ENCODE data around the gene PKD1L1. TPM values are rescaled to one million over a fixed set of nuclear protein-coding genes. Genes with fewer than 3 reads are reported as not detected.
A peak's percentile ranks its signal among the peaks of the same experiment; 100 is the strongest.

The PKD1L1 gene
- total and polyA plus RNA-seq, 2 donors (not counting 1 experiment from before 2014, with no cell fraction given): 0.59 to 0.70 TPM

- H3K4me1 ChIP-seq (ENCODE audit: control insufficient read depth in 2 of 2, insufficient read depth in 2 of 2, low read length in 2 of 2): peaks cover 16 to 25% of the 10 kb centered on the region in 2 donors
- WGBS (ENCODE audit: insufficient coverage): 97% methylated on average over 11 of the region's 16 CpGs
- no peak for DNase-seq
- no peaks in the 10 kb centered on the region for H3K79me2 ChIP-seq (ENCODE audit: control insufficient read depth, insufficient read depth, low read length)
- Mint-ChIP-seq H3K4me1 (peaks cover 37% of the 10 kb centered on the region), H3K4me3 (no peak overlapping the region), H3K27me3 (no peaks in the 10 kb centered on the region), H3K9me3 (ENCODE audit: insufficient read depth) (no peaks in the 10 kb centered on the region), H3K27ac (no peak overlapping the region)
- H3K27me3 ChIP-seq (replicated peaks in 1 of 4; ENCODE audit: control extremely low read depth in 1 of 4, control insufficient read depth in 3 of 4, insufficient read depth in 4 of 4, low read length in 3 of 4): no peaks in the 10 kb centered on the region
- no peaks in the 10 kb centered on the region for H3K36me3 ChIP-seq (replicated peaks in 1 of 2; ENCODE audit: control extremely low read depth in 1 of 2, control insufficient read depth in 1 of 2, extremely low read depth in 1 of 2, insufficient read depth in 2 of 2, low read length in 1 of 2)
- CTCF ChIA-PET: interaction anchor here (3.1 kb wide), 1 partner anchor 546 kb away, joined by 15 read pairs; no protein-coding TSS in a partner anchor
- POLR2A ChIA-PET: no interaction called here
- no peak overlapping the region for H3K4me2 ChIP-seq (replicated peaks; ENCODE audit: low read depth, low read length, poor library complexity, severe bottlenecking)
- no peak overlapping the region for H3K4me3 ChIP-seq (ENCODE audit: control extremely low read depth in 1 of 5, extremely low read depth in 1 of 5, insufficient read depth in 1 of 5, low read depth in 2 of 5, low read length in 4 of 5)
- H3K9me3 ChIP-seq (ENCODE audit: control extremely low read depth in 1 of 3, control insufficient read depth in 2 of 3, insufficient read depth in 1 of 3, low read length in 2 of 3): no peaks in the 10 kb centered on the region
- TF ChIP-seq CTCF (IDR thresholded peaks at IDR 0.05) (no peak), EZH2 (IDR thresholded peaks at IDR 0.05; ENCODE audit: borderline replicate concordance, insufficient read depth, low read depth, low read length, poor library complexity, severe bottlenecking) (no peak)
- H3K9ac ChIP-seq (ENCODE audit: low read length): no peak overlapping the region
- H3K27ac ChIP-seq (ENCODE audit: low read length in 2 of 2): no peak overlapping the region
- no peaks in the 10 kb centered on the region for H4K20me1 ChIP-seq (ENCODE audit: control insufficient read depth, insufficient read depth, low read length, poor library complexity, severe bottlenecking)
- H2AFZ ChIP-seq (ENCODE audit: insufficient read depth, low read depth, low read length, poor library complexity, severe bottlenecking): no peak overlapping the region
- intact Hi-C loops (cut with micrococcal nuclease): no loop called here
- ATAC-seq (ENCODE audit: low read depth): no peak
Measured at GRCh38 chr7:47812429-47813136, 135.7 kb downstream of the PKD1L1 start.

GRCh38 chr7:47811632-47812380 lies 136.5 kb downstream of the PKD1L1 start:
- no peaks in the 10 kb centered on the region for H3K27me3 ChIP-seq (replicated peaks in 1 of 4; ENCODE audit: control extremely low read depth in 1 of 4, control insufficient read depth in 3 of 4, insufficient read depth in 4 of 4, low read length in 3 of 4)
- no peaks in the 10 kb centered on the region for H4K20me1 ChIP-seq (ENCODE audit: control insufficient read depth, insufficient read depth, low read length, poor library complexity, severe bottlenecking)
- H3K9ac ChIP-seq (ENCODE audit: low read length): no peak overlapping the region
- no peak overlapping the region for H3K4me2 ChIP-seq (replicated peaks; ENCODE audit: low read depth, low read length, poor library complexity, severe bottlenecking)
- WGBS (ENCODE audit: insufficient coverage): 98% methylated on average over 9 of the region's 10 CpGs
- H3K79me2 ChIP-seq (ENCODE audit: control insufficient read depth, insufficient read depth, low read length): no peaks in the 10 kb centered on the region
- Mint-ChIP-seq H3K4me3 (no peak overlapping the region), H3K27me3 (no peaks in the 10 kb centered on the region), H3K27ac (peak overlapping the region; percentile 11), H3K9me3 (ENCODE audit: insufficient read depth) (no peaks in the 10 kb centered on the region), H3K4me1 (peaks cover 44% of the 10 kb centered on the region)
- no peaks in the 10 kb centered on the region for H3K9me3 ChIP-seq (ENCODE audit: control extremely low read depth in 1 of 3, control insufficient read depth in 2 of 3, insufficient read depth in 1 of 3, low read length in 2 of 3)
- intact Hi-C loops (cut with micrococcal nuclease): no loop called here
- no peak overlapping the region for H3K27ac ChIP-seq (ENCODE audit: low read length in 2 of 2)
- TF ChIP-seq EZH2 (IDR thresholded peaks at IDR 0.05; ENCODE audit: borderline replicate concordance, insufficient read depth, low read depth, low read length, poor library complexity, severe bottlenecking): no peak
- TF ChIP-seq CTCF (IDR thresholded peaks at IDR 0.05): no peak
- ATAC-seq (ENCODE audit: low read depth) (no peak), DNase-seq (no peak)
- H3K4me3 ChIP-seq (ENCODE audit: control extremely low read depth in 1 of 5, extremely low read depth in 1 of 5, insufficient read depth in 1 of 5, low read depth in 2 of 5, low read length in 4 of 5): no peak overlapping the region
- peaks cover 22 to 31% of the 10 kb centered on the region in 2 donors for H3K4me1 ChIP-seq (ENCODE audit: control insufficient read depth in 2 of 2, insufficient read depth in 2 of 2, low read length in 2 of 2)
- CTCF ChIA-PET: interaction anchor here (3.1 to 3.2 kb wide), 2 partner anchors 377 to 545 kb away, joined by 9 to 15 read pairs; no protein-coding TSS in a partner anchor
- POLR2A ChIA-PET: no interaction called here
- no peak overlapping the region for H2AFZ ChIP-seq (ENCODE audit: insufficient read depth, low read depth, low read length, poor library complexity, severe bottlenecking)
- no peaks in the 10 kb centered on the region for H3K36me3 ChIP-seq (replicated peaks in 1 of 2; ENCODE audit: control extremely low read depth in 1 of 2, control insufficient read depth in 1 of 2, extremely low read depth in 1 of 2, insufficient read depth in 2 of 2, low read length in 1 of 2)

Measured in B cell (primary cell).